ENCODE results near the gene BLOC1S1.
"Not testable (repeated sequence)": the region's sequence is repeated elsewhere in the genome, so short reads cannot be mapped to it uniquely, and the experiment has no call there.

Gene BLOC1S1

GRCh38 chr12:55757701-55758100, 41.9 kb downstream of the BLOC1S1 start:
- no peak for TF ChIP-seq CTCF (IDR thresholded peaks at IDR 0.05; ENCODE audit: insufficient read depth, low read depth, low read length, missing control alignments)
- no peak overlapping the region for H3K4me3 ChIP-seq (ENCODE audit: low read length)
- DNase-seq (ENCODE audit: low read depth) = no peak

- not testable (repeated sequence) for H3K4me3 ChIP-seq (ENCODE audit: low read length); DNase-seq (ENCODE audit: low read depth)
These were observed 42.7 kb downstream of the BLOC1S1 start for GRCh38 chr12:55758575-55758974.

- no peak overlapping the region for H3K4me3 ChIP-seq (ENCODE audit: low read length)
- no peak for TF ChIP-seq CTCF (IDR thresholded peaks at IDR 0.05; ENCODE audit: insufficient read depth, low read depth, low read length, missing control alignments)
- DNase-seq (ENCODE audit: low read depth) = no peak
These were observed 44.8 kb downstream of the BLOC1S1 start for GRCh38 chr12:55760663-55761062.

- DNase-seq (ENCODE audit: low read depth) = no peak
- H3K4me3 ChIP-seq (ENCODE audit: low read length) = no peak overlapping the region
- TF ChIP-seq CTCF (IDR thresholded peaks at IDR 0.05; ENCODE audit: insufficient read depth, low read depth, low read length, missing control alignments) = no peak
These were observed 46.8 kb downstream of the BLOC1S1 start for GRCh38 chr12:55762646-55763045.

GRCh38 chr12:55765736-55766290, 50.0 kb downstream of the BLOC1S1 start:
- DNase-seq (ENCODE audit: low read depth) = no peak
- TF ChIP-seq CTCF (IDR thresholded peaks at IDR 0.05; ENCODE audit: insufficient read depth, low read depth, low read length, missing control alignments) = no peak
- no peak overlapping the region for H3K4me3 ChIP-seq (ENCODE audit: low read length)

GRCh38 chr12:55767156-55767555, 51.3 kb downstream of the BLOC1S1 start:
- no peak for TF ChIP-seq CTCF (IDR thresholded peaks at IDR 0.05; ENCODE audit: insufficient read depth, low read depth, low read length, missing control alignments)
- DNase-seq (ENCODE audit: low read depth) = no peak
- H3K4me3 ChIP-seq (ENCODE audit: low read length) = no peak overlapping the region
